Endothelial cell of umbilical vein (primary cell): ENCODE results near the gene ARMH3. TPM values are rescaled to one million over a fixed set of nuclear protein-coding genes. Genes with fewer than 3 reads are reported as not detected.

ENCODE experiments used
- BruUV-seq: library from RNA; stranded (reverse); fragments of 400-500 nt; replicated peaks from 2 replicates; lab custom pipeline; 2021; lab: Mats Ljungman, UMichigan
- CTCF ChIA-PET: fragments of 300-600, 350-600 bp; sonication (Branson Sonifier 250); formaldehyde crosslinking; loops from one replicate; lab custom pipeline; 2021; ENCODE audit warnings: antibody characterized with exemption, inconsistent platforms; lab: Charles Lee
- POLR2A ChIA-PET: fragments of 300-600, 350-600 bp; sonication (Branson Sonifier 250); formaldehyde crosslinking; loops from one replicate; lab custom pipeline; 2021; ENCODE audit warnings: antibody characterized with exemption, inconsistent platforms; lab: Charles Lee
- DNase-seq: peaks from one replicate; pipeline ENCODE4 v3.0.0-alpha.2; 2011; ENCODE audit warnings: low read depth, low spot score
- FAIRE-seq: peaks from 2 replicates; lab custom pipeline; 2011; peaks lifted over from hg19 to GRCh38; lab: Jason Lieb, UNC
- H2AFZ ChIP-seq: 2 replicates; pipeline ENCODE4 v1.6.0; 2012; ENCODE audit warnings: low read depth, low read length, control low read depth, inconsistent platforms
- H3K27ac ChIP-seq: 2 replicates; pipeline ENCODE4 v1.5.1; 2011; ENCODE audit warnings: low read depth, mild to moderate bottlenecking, control low read depth, low read length, moderate library complexity; ENCODE audit not compliant: insufficient read depth
- H3K27me3 ChIP-seq, 2 experiments: 2 replicates each; pipeline versions ENCODE4 v1.6.0 to v1.6.1; 2011; ENCODE audit warnings: low read length in 2 of 2, mixed read lengths in 1 of 2; ENCODE audit not compliant: control insufficient read depth in 2 of 2, insufficient read depth in 2 of 2
- H3K36me3 ChIP-seq, 2 experiments: 2 replicates in 1 of 2; 3 replicates in 1 of 2; pipeline ENCODE4 v1.5.1; 2011; ENCODE audit warnings: low read length in 2 of 2, mild to moderate bottlenecking in 1 of 2, moderate library complexity in 1 of 2; ENCODE audit not compliant: control insufficient read depth in 2 of 2, insufficient read depth in 2 of 2; ENCODE audit errors: extremely low read depth in 1 of 2
- H3K4me1 ChIP-seq: 3 replicates; pipeline ENCODE4 v1.5.1; 2011; ENCODE audit warnings: mild to moderate bottlenecking, low read length; ENCODE audit not compliant: control insufficient read depth, insufficient read depth; ENCODE audit errors: extremely low read depth
- H3K4me2 ChIP-seq: 2 replicates; pipeline ENCODE4 v1.6.1; 2011; ENCODE audit warnings: low read length, control low read depth, mixed read lengths; ENCODE audit not compliant: insufficient read depth
- H3K4me3 ChIP-seq, 3 experiments: fragments of 200-600 bp in 1 of 3; sonication (generic), shearing (Covaris generic) in 1 of 3; replicated peaks in 1 of 3; 2 replicates each; pipeline ENCODE4 v1.5.1; 2011 to 2016; ENCODE audit warnings: control low read depth in 3 of 3, low read length in 3 of 3, mild to moderate bottlenecking in 2 of 3, inconsistent platforms in 1 of 3, low read depth in 1 of 3, moderate library complexity in 1 of 3; ENCODE audit not compliant: insufficient read depth in 1 of 3
- H3K79me2 ChIP-seq: 2 replicates; pipeline ENCODE4 v1.6.0; 2012; ENCODE audit warnings: low read length, inconsistent platforms; ENCODE audit not compliant: control insufficient read depth, insufficient read depth
- H3K9ac ChIP-seq: replicated peaks from 2 replicates; pipeline ENCODE3; 2011; ENCODE audit warnings: low read length, control low read depth; ENCODE audit not compliant: insufficient read depth; ENCODE audit errors: extremely low read depth
- H3K9me1 ChIP-seq: replicated peaks from 3 replicates; pipeline ENCODE4 v1.6.0; 2011; ENCODE audit warnings: mild to moderate bottlenecking, low read length; ENCODE audit not compliant: control insufficient read depth, insufficient read depth; ENCODE audit errors: extremely low read depth
- H3K9me3 ChIP-seq: replicated peaks from 2 replicates; pipeline ENCODE4 v1.5.1; 2012; ENCODE audit warnings: low read length, inconsistent platforms; ENCODE audit not compliant: control insufficient read depth, insufficient read depth
- H4K20me1 ChIP-seq: replicated peaks from 2 replicates; pipeline ENCODE3; 2011; ENCODE audit warnings: mild to moderate bottlenecking, low read length; ENCODE audit not compliant: control insufficient read depth, insufficient read depth; ENCODE audit errors: extremely low read depth
- CTCF ChIP-seq, 2 donors: IDR thresholded peaks; 1 replicate in 1 of 2; 2 replicates in 1 of 2; pipeline ENCODE4 v1.5.1; 2011; ENCODE audit warnings: low read length in 2 of 2, mild to moderate bottlenecking in 2 of 2, moderate library complexity in 2 of 2, control low read depth in 1 of 2, inconsistent platforms in 1 of 2, low read depth in 1 of 2; ENCODE audit not compliant: insufficient read depth in 1 of 2; ENCODE audit errors: extremely low read depth in 1 of 2
- EZH2 ChIP-seq: IDR thresholded peaks from 2 replicates; pipeline ENCODE4 v1.6.1; 2012; ENCODE audit warnings: borderline replicate concordance, low read depth, mild to moderate bottlenecking, moderate library complexity, low read length, inconsistent platforms; ENCODE audit not compliant: severe bottlenecking
- FOS ChIP-seq: IDR thresholded peaks from 2 replicates; pipeline ENCODE4 v1.6.1; 2011; ENCODE audit warnings: mild to moderate bottlenecking, low read length, moderate library complexity, borderline replicate concordance; ENCODE audit not compliant: insufficient read depth
- GATA2 ChIP-seq: IDR thresholded peaks from 2 replicates; pipeline ENCODE4 v1.7.0; 2011; ENCODE audit warnings: low read depth, mild to moderate bottlenecking, moderate library complexity, mixed read lengths, low read length; ENCODE audit not compliant: insufficient read length, insufficient read depth
- JUN ChIP-seq: IDR thresholded peaks from 2 replicates; pipeline ENCODE4 v1.6.1; 2011; ENCODE audit warnings: borderline replicate concordance, low read depth; ENCODE audit not compliant: insufficient read length, insufficient read depth
- MAX ChIP-seq: IDR thresholded peaks from 2 replicates; pipeline ENCODE4 v1.6.1; 2011; ENCODE audit not compliant: insufficient read depth, insufficient read length
- MYC ChIP-seq: IDR thresholded peaks from one replicate; pipeline ENCODE4 v1.6.1; 2011; ENCODE audit warnings: mild to moderate bottlenecking, low read depth, low read length
- POLR2A ChIP-seq: IDR thresholded peaks from 2 replicates; pipeline ENCODE4 v1.6.1; 2012; ENCODE audit warnings: low read depth, mild to moderate bottlenecking, control low read depth, low read length
- POLR2AphosphoS5 ChIP-seq: IDR thresholded peaks from 2 replicates; pipeline ENCODE4 v1.6.1; 2012; ENCODE audit warnings: low read depth, mild to moderate bottlenecking, control low read depth, low read length, moderate library complexity; ENCODE audit not compliant: insufficient read depth
- dilution Hi-C: fragments of 300-500 bp; cut with MboI; formaldehyde crosslinking; loops from one replicate; pipeline ENCODE4 v1.15.0; 2019; ENCODE audit warnings: low sequenced_read_pairs; ENCODE audit not compliant: extremely low pct_ligation_motif_present
- intact Hi-C: fragments of 100-400 bp; cut with micrococcal nuclease; formaldehyde crosslinking; loops from one replicate; pipeline ENCODE4 v1.10.0; 2022
- polyA plus RNA-seq, 4 experiments: library from polyadenylated mRNA; depleted of rRNA in 3 of 4; stranded (reverse) in 3 of 4; unstranded in 1 of 4; fragments of >200 nt; gene quantifications; 2 replicates each; pipeline versions ENCODE4 v1.2.1 to v1.2.3, GENCODE V29; 2011 to 2012; ENCODE audit warnings: missing spikeins in 1 of 4
- total RNA-seq: library from RNA; stranded (reverse); gene quantifications from 2 replicates; pipeline ENCODE4 v1.2.3, GENCODE V29; 2021

ARMH3 gene
- total and polyA plus RNA-seq, 2 donors (not counting 3 experiments of a cell fraction or from before 2014, with no cell fraction given), result 13.1 to 17.6 TPM

GRCh38 chr10:102003541-102003940 is 52.4 kb downstream of the ARMH3 start:
- H3K9me1 ChIP-seq, result no peaks in the 10 kb centered on the region
- H3K9ac ChIP-seq, result no peak overlapping the region
- no peaks in the 10 kb centered on the region for H3K79me2 ChIP-seq
- DNase-seq, result no peak
- peaks cover 0 to 6% of the 10 kb centered on the region in 2 experiments for H3K36me3 ChIP-seq
- no peaks in the 10 kb centered on the region for H3K4me1 ChIP-seq
- no peak overlapping the region for H2AFZ ChIP-seq
- H4K20me1 ChIP-seq, result no peaks in the 10 kb centered on the region
- no TSS peak for BruUV-seq
- dilution Hi-C loops (no loop called here), intact Hi-C loops (no loop called here)
- no peak overlapping the region for H3K4me2 ChIP-seq
- CTCF ChIA-PET, result interaction anchor here (9.1 to 9.8 kb wide), 2 partner anchors 117 to 166 kb away, joined by 559 to 742 read pairs; no protein-coding TSS in a partner anchor
- H3K27ac ChIP-seq, result no peak overlapping the region
- no peak for FAIRE-seq
- no peaks in the 10 kb centered on the region for H3K27me3 ChIP-seq
- TF ChIP-seq POLR2AphosphoS5 (no peak), GATA2 (no peak), POLR2A (no peak)
- POLR2A ChIA-PET, result no interaction called here
- H3K4me3 ChIP-seq, result no peak overlapping the region
- no peaks in the 10 kb centered on the region for H3K9me3 ChIP-seq

- TF ChIP-seq POLR2A (no peak), EZH2 (no peak), GATA2 (no peak), MYC (no peak), JUN (no peak), CTCF (IDR thresholded peaks at IDR 0.05; ENCODE audit: extremely low read depth in 1 of 2, insufficient read depth in 1 of 2, low read depth in 1 of 2, low read length in 2 of 2) (no peak), FOS (no peak), MAX (no peak), POLR2AphosphoS5 (no peak)
- BruUV-seq, result no TSS peak
- ChIA-PET POLR2A (no interaction called here), CTCF (interaction anchor here (1.0 to 7.0 kb wide), 5 partner anchors 8 to 161 kb away, joined by 3 to 62 read pairs (median 10); no protein-coding TSS in a partner anchor)
- Histone ChIP-seq H3K79me2 (no peaks in the 10 kb centered on the region), H4K20me1 (no peaks in the 10 kb centered on the region), H3K27ac (no peak overlapping the region), H3K9me3 (no peaks in the 10 kb centered on the region), H3K36me3 (peaks cover 0 to 5% of the 10 kb centered on the region in 2 experiments), H3K4me2 (no peak overlapping the region), H3K4me3 (no peak overlapping the region), H3K4me1 (no peaks in the 10 kb centered on the region), H3K9me1 (no peaks in the 10 kb centered on the region), H3K27me3 (no peaks in the 10 kb centered on the region), H2AFZ (no peak overlapping the region), H3K9ac (no peak overlapping the region)
- intact Hi-C loops, result no loop called here
- dilution Hi-C loops, result no loop called here
- FAIRE-seq (no peak), DNase-seq (no peak)
Measured at GRCh38 chr10:102001435-102002068, 54.4 kb downstream of the ARMH3 start.
